ENCODE results near the gene NDE1.

The NDE1 gene

GRCh38 chr16:15616012-15616411, 34.0 kb upstream of the NDE1 start:
- Histone ChIP-seq H3K4me3 (ENCODE audit: low read depth, low read length, poor library complexity, severe bottlenecking) (no peak overlapping the region), H3K4me1 (ENCODE audit: insufficient read depth, low read length, severe bottlenecking) (no peaks in the 10 kb centered on the region), H3K79me2 (ENCODE audit: insufficient read depth, low read length) (no peaks in the 10 kb centered on the region), H3K4me2 (ENCODE audit: low read length) (no peak overlapping the region), H3K36me3 (ENCODE audit: insufficient read depth, low read length) (peaks cover 90% of the 10 kb centered on the region), H3K27me3 (ENCODE audit: insufficient read depth, low read length) (no peaks in the 10 kb centered on the region), H3K9me3 (ENCODE audit: low read length) (no peaks in the 10 kb centered on the region), H4K20me1 (ENCODE audit: insufficient read depth, low read length) (no peaks in the 10 kb centered on the region), H3F3A (ENCODE audit: insufficient read depth, low read length) (no peaks in the 10 kb centered on the region), H2AFZ (ENCODE audit: low read length) (no peak overlapping the region), H3K9ac (ENCODE audit: low read length) (no peak overlapping the region), H3K9me2 (ENCODE audit: low read depth, low read length) (no peaks in the 10 kb centered on the region), H3K27ac (ENCODE audit: low read depth, low read length, poor library complexity, severe bottlenecking) (no peak overlapping the region)
- no peak for TF ChIP-seq CTCF (IDR thresholded peaks at IDR 0.05; ENCODE audit: low read length)
- TF ChIP-seq EZH2 (IDR thresholded peaks at IDR 0.05; ENCODE audit: borderline replicate concordance, low read length): no peak

- peaks cover 90% of the 10 kb centered on the region for H3K36me3 ChIP-seq (ENCODE audit: insufficient read depth, low read length)
- no peak overlapping the region for H3K9ac ChIP-seq (ENCODE audit: low read length)
- H3K4me3 ChIP-seq (ENCODE audit: low read depth, low read length, poor library complexity, severe bottlenecking): no peak overlapping the region
- H3K27ac ChIP-seq (ENCODE audit: low read depth, low read length, poor library complexity, severe bottlenecking): no peak overlapping the region
- TF ChIP-seq EZH2 (IDR thresholded peaks at IDR 0.05; ENCODE audit: borderline replicate concordance, low read length) (no peak), CTCF (IDR thresholded peaks at IDR 0.05; ENCODE audit: low read length) (no peak)
- H3K79me2 ChIP-seq (ENCODE audit: insufficient read depth, low read length): no peaks in the 10 kb centered on the region
- no peaks in the 10 kb centered on the region for H3K9me2 ChIP-seq (ENCODE audit: low read depth, low read length)
- H3K4me2 ChIP-seq (ENCODE audit: low read length): no peak overlapping the region
- no peaks in the 10 kb centered on the region for H4K20me1 ChIP-seq (ENCODE audit: insufficient read depth, low read length)
- no peak overlapping the region for H2AFZ ChIP-seq (ENCODE audit: low read length)
- no peaks in the 10 kb centered on the region for H3K27me3 ChIP-seq (ENCODE audit: insufficient read depth, low read length)
- H3K4me1 ChIP-seq (ENCODE audit: insufficient read depth, low read length, severe bottlenecking): no peaks in the 10 kb centered on the region
- H3F3A ChIP-seq (ENCODE audit: insufficient read depth, low read length): no peaks in the 10 kb centered on the region
- no peaks in the 10 kb centered on the region for H3K9me3 ChIP-seq (ENCODE audit: low read length)
Observed at GRCh38 chr16:15616475-15617165, 33.4 kb upstream of the NDE1 start.

GRCh38 chr16:15617901-15618300, 32.1 kb upstream of the NDE1 start:
- Histone ChIP-seq H3K9ac (ENCODE audit: low read length) (no peak overlapping the region), H4K20me1 (ENCODE audit: insufficient read depth, low read length) (no peaks in the 10 kb centered on the region), H3K9me2 (ENCODE audit: low read depth, low read length) (no peaks in the 10 kb centered on the region), H3F3A (ENCODE audit: insufficient read depth, low read length) (no peaks in the 10 kb centered on the region), H3K27ac (ENCODE audit: low read depth, low read length, poor library complexity, severe bottlenecking) (no peak overlapping the region), H3K4me2 (ENCODE audit: low read length) (no peak overlapping the region), H3K4me1 (ENCODE audit: insufficient read depth, low read length, severe bottlenecking) (no peaks in the 10 kb centered on the region), H3K27me3 (ENCODE audit: insufficient read depth, low read length) (no peaks in the 10 kb centered on the region), H3K79me2 (ENCODE audit: insufficient read depth, low read length) (no peaks in the 10 kb centered on the region), H3K36me3 (ENCODE audit: insufficient read depth, low read length) (peaks cover 90% of the 10 kb centered on the region), H3K9me3 (ENCODE audit: low read length) (no peaks in the 10 kb centered on the region), H3K4me3 (ENCODE audit: low read depth, low read length, poor library complexity, severe bottlenecking) (no peak overlapping the region), H2AFZ (ENCODE audit: low read length) (no peak overlapping the region)
- no peak for TF ChIP-seq EZH2 (IDR thresholded peaks at IDR 0.05; ENCODE audit: borderline replicate concordance, low read length)
- no peak for TF ChIP-seq CTCF (IDR thresholded peaks at IDR 0.05; ENCODE audit: low read length)
